GM21390 (cell line): ENCODE data around the gene ELOVL4.
A peak's percentile ranks its signal among the peaks of the same experiment; 100 is the strongest.

Experiments
- ATAC-seq: cut with Tn5 transposase; IDR thresholded peaks from one replicate; pipeline ENCODE4 v1.9.1; 2021; ENCODE audit not compliant: unreplicated experiment

The ELOVL4 gene

GRCh38 chr6:79913369-79913768 is 34.0 kb downstream of the ELOVL4 start:
- no peak for ATAC-seq

GRCh38 chr6:79911992-79912391 is 35.4 kb downstream of the ELOVL4 start:
- no peak for ATAC-seq

- ATAC-seq: no peak
Measured at GRCh38 chr6:79909517-79909916, 37.8 kb downstream of the ELOVL4 start.

GRCh38 chr6:79902046-79902445 is 45.3 kb downstream of the ELOVL4 start:
- no peak for ATAC-seq

GRCh38 chr6:79898076-79898475 is 49.3 kb downstream of the ELOVL4 start:
- ATAC-seq: no peak

- ATAC-seq: no peak
Measured at GRCh38 chr6:79896075-79896449, 51.3 kb downstream of the ELOVL4 start.

GRCh38 chr6:79895382-79896074 is 51.8 kb downstream of the ELOVL4 start:
- no peak for ATAC-seq

GRCh38 chr6:79894939-79895338 is 52.4 kb downstream of the ELOVL4 start:
- no peak for ATAC-seq

- ATAC-seq: no peak
Measured at GRCh38 chr6:79888587-79888986, 58.8 kb downstream of the ELOVL4 start.

GRCh38 chr6:79878142-79878748 is 69.1 kb downstream of the ELOVL4 start:
- ATAC-seq: no peak

GRCh38 chr6:79874531-79875134 is 72.7 kb downstream of the ELOVL4 start:
- no peak for ATAC-seq

GRCh38 chr6:79872986-79873385 is 74.4 kb downstream of the ELOVL4 start:
- ATAC-seq: no peak

- no peak for ATAC-seq
Measured at GRCh38 chr6:79872303-79872702, 75.0 kb downstream of the ELOVL4 start.

GRCh38 chr6:79869600-79870084 is 77.7 kb downstream of the ELOVL4 start:
- ATAC-seq: peak; percentile 100

- no peak for ATAC-seq
Measured at GRCh38 chr6:79869184-79869583, 78.2 kb downstream of the ELOVL4 start.

- ATAC-seq: no peak
Measured at GRCh38 chr6:79868098-79868722, 79.1 kb downstream of the ELOVL4 start.
